ENCODE measurements around the gene HIBCH.
A peak's percentile ranks its signal among the peaks of the same experiment; 100 is the strongest.
"Not testable (repeated sequence)": the region's sequence is repeated elsewhere in the genome, so short reads cannot be mapped to it uniquely, and the experiment has no call there.

The HIBCH gene

GRCh38 chr2:190342611-190343010, 23.0 kb upstream of the HIBCH start:
- DNase-seq, result no peak

- DNase-seq, result no peak
These were observed 20.7 kb upstream of the HIBCH start for GRCh38 chr2:190340369-190340768.

- no peak for DNase-seq
These were observed 19.8 kb upstream of the HIBCH start for GRCh38 chr2:190339394-190339793.

GRCh38 chr2:190338453-190338852, 18.8 kb upstream of the HIBCH start:
- DNase-seq, result no peak

- no peak for DNase-seq
These were observed 16.8 kb upstream of the HIBCH start for GRCh38 chr2:190336420-190336819.

- DNase-seq, result not testable (repeated sequence)
These were observed 16.0 kb upstream of the HIBCH start for GRCh38 chr2:190335584-190335983.

- DNase-seq, result no peak
These were observed 15.6 kb upstream of the HIBCH start for GRCh38 chr2:190335225-190335559.

- no peak for DNase-seq
These were observed 15.0 kb upstream of the HIBCH start for GRCh38 chr2:190334479-190335224.

- no peak for DNase-seq
These were observed 14.3 kb upstream of the HIBCH start for GRCh38 chr2:190333928-190334327.

GRCh38 chr2:190333395-190333794, 13.8 kb upstream of the HIBCH start:
- no peak for DNase-seq

- no peak for DNase-seq
These were observed 9.0 kb upstream of the HIBCH start for GRCh38 chr2:190328573-190329147.

GRCh38 chr2:190327867-190328572, 8.4 kb upstream of the HIBCH start:
- DNase-seq, result no peak

GRCh38 chr2:190325588-190325987, 6.0 kb upstream of the HIBCH start:
- no peak for DNase-seq

GRCh38 chr2:190323406-190323805, 3.8 kb upstream of the HIBCH start:
- DNase-seq, result no peak

GRCh38 chr2:190320696-190321095, 1.1 kb upstream of the HIBCH start:
- DNase-seq, result no peak

- DNase-seq, result peak; percentile 41
These were observed 583 bp downstream of the HIBCH start for GRCh38 chr2:190318931-190319554.

GRCh38 chr2:190318514-190318913, 1.1 kb downstream of the HIBCH start:
- no peak for DNase-seq

GRCh38 chr2:190315273-190315672, 4.4 kb downstream of the HIBCH start:
- DNase-seq, result peak; percentile 74

GRCh38 chr2:190313880-190314279, 5.7 kb downstream of the HIBCH start:
- DNase-seq, result no peak

GRCh38 chr2:190312635-190313025, 7.0 kb downstream of the HIBCH start:
- not testable (repeated sequence) for DNase-seq

- DNase-seq, result no peak
These were observed 7.6 kb downstream of the HIBCH start for GRCh38 chr2:190311893-190312634.

- DNase-seq, result no peak
These were observed 11.6 kb downstream of the HIBCH start for GRCh38 chr2:190308031-190308430.

- no peak for DNase-seq
These were observed 15.2 kb downstream of the HIBCH start for GRCh38 chr2:190304404-190304803.

Data from NCI-H510A treated with DMSO at 0.1 percent for 48 hours (cell line).